Epithelial cell of proximal tubule (primary cell): Measurements from ENCODE around the gene PTPRT. TPM values are rescaled to one million over a fixed set of nuclear protein-coding genes. Genes with fewer than 3 reads are reported as not detected.

Experiments used
- DNase-seq: peaks from one replicate; pipeline ENCODE4 v3.0.0-alpha.2; 2011; ENCODE audit warnings: low read depth
- H3K4me3 ChIP-seq: 2 replicates; pipeline ENCODE4 v1.5.1; 2011; ENCODE audit warnings: low read depth, mild to moderate bottlenecking, low read length
- total RNA-seq: library from RNA; depleted of rRNA; stranded (reverse); fragments of >200 nt; gene quantifications from 2 replicates; pipeline ENCODE4 v1.2.3, GENCODE V29; 2015
- TF ChIP-seq, protein P1 (sequence below): conservative IDR thresholded peaks from 2 replicates; pipeline ENCODE4 v1.5.1; 2012; ENCODE audit warnings: low read depth, mild to moderate bottlenecking, low read length

The PTPRT gene
- total RNA-seq, 1 donor from 2014 or later: not detected

GRCh38 chr20:43137160-43137559, 52.5 kb downstream of the PTPRT start:
- DNase-seq: no peak
- TF ChIP-seq, protein P1, sequence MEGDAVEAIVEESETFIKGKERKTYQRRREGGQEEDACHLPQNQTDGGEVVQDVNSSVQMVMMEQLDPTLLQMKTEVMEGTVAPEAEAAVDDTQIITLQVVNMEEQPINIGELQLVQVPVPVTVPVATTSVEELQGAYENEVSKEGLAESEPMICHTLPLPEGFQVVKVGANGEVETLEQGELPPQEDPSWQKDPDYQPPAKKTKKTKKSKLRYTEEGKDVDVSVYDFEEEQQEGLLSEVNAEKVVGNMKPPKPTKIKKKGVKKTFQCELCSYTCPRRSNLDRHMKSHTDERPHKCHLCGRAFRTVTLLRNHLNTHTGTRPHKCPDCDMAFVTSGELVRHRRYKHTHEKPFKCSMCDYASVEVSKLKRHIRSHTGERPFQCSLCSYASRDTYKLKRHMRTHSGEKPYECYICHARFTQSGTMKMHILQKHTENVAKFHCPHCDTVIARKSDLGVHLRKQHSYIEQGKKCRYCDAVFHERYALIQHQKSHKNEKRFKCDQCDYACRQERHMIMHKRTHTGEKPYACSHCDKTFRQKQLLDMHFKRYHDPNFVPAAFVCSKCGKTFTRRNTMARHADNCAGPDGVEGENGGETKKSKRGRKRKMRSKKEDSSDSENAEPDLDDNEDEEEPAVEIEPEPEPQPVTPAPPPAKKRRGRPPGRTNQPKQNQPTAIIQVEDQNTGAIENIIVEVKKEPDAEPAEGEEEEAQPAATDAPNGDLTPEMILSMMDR: no peak
- no peak overlapping the region for H3K4me3 ChIP-seq

- TF ChIP-seq, protein P1: no peak
- no peak overlapping the region for H3K4me3 ChIP-seq
- DNase-seq: no peak
These were observed 65.5 kb downstream of the PTPRT start for GRCh38 chr20:43124241-43124640.

DNA sequence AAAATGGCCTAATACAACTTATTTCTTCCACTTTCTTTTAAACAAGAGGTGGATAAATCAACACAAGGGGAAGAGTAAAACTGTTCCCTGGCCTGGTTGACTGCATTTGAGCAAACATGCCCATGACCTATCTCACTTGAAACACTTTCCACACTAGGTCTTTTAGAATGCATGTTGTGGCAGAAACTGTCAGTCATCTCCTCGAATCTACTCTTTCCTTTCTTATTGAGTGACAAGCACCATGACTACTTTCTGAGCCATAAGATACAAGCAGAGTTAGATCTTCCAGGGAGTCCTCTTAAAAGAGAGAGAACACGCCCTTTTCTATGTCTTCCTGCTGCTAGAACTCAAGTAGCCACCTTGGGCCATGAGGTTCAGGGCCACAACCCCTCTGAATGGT, 66.5 kb downstream of the PTPRT start:
- TF ChIP-seq, protein P1: no peak
- no peak overlapping the region for H3K4me3 ChIP-seq
- DNase-seq: no peak

DNA sequence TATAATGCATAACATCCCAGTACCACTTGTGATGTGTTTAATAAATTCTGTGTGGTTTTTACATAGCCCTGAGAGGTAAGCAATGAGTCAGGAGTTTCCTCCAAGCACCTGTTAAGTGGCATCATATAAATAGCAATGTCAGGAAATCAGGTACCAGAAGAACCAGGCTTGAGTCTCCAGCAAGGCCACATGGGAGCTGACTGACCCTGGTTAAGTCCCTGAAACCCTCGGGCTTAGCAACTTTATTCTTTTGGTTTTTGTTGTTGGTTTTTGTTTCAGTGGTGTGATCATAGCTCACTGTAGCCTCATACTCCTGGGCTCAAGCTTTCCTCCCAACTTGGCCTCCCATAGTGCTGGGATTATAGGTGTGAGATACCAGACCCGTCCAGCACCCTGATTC, 70.0 kb downstream of the PTPRT start:
- TF ChIP-seq, protein P1: no peak
- no peak for DNase-seq
- H3K4me3 ChIP-seq: no peak overlapping the region

GRCh38 chr20:43102394-43102793, 87.3 kb downstream of the PTPRT start:
- H3K4me3 ChIP-seq: no peak overlapping the region
- TF ChIP-seq, protein P1: no peak
- DNase-seq: no peak

DNA sequence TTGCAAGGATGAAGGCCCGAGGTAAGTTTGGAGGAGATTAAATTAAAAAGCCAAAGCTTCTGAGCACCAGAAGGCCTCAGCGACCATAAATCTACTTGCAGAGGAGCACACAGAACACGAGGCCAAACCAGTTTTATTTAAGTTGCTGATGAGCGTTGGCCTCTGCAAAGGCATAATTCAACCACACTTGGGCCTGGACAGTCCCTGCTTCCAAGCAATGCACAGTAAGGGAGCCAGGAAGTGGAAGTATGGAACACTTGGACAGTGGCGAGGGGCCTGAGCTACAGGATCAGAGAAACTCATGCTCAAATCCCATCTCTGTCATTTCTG, 92.8 kb downstream of the PTPRT start:
- no peak for DNase-seq
- no peak overlapping the region for H3K4me3 ChIP-seq
- TF ChIP-seq, protein P1: no peak

DNA sequence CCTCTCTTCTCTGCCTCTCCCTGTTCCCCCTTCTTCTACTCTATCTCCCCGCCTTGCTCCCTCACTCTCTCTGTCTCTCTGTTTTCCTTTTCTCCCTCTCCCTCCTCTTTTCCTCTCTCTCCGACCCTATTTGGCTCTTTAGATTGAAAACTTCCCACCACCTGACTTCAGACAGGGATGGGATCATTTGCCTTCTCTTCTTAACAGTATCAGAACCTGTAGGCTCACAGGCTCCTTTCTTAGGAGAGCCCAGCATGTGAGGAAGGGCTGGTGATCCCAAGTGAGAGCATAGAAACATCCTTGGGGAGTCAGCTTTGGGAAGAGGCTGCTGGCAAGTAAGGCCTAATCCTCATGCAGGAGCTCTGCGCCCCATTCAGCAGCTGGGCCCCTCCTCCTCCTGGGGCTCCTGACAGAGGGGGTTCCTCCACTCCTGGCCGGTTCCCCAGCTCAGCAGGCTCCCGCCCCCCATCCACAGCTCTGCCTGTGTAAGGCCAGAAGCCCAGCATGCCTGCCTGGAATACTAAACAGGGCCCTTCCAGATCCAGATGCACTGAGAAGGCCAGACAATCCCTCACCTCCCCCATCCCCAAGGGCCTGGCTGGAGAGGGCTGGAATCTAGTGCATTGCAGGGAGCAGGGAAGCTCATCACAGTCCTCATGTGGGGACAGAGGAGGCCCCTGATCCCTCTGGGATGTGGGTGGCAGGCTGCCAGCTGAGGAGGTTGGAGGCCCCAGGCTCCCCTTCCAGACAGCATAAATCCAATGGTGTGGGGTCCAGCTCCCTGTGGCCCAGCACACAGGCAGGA, 93.4 kb downstream of the PTPRT start:
- no peak overlapping the region for H3K4me3 ChIP-seq
- TF ChIP-seq, protein P1: no peak
- DNase-seq: no peak
